Activated T-helper 2 cell treated with anti-CD3 and anti-CD28 coated beads, Interferon-gamma antibody, Interleukin-2, Interleukin-4, amounts not matched to agents 10 μg/mL and 5 μg/mL and 100 μg/mL, durations not matched to agents 14 hours and 24 hours and 36 hours (primary cell): ENCODE measurements around the gene RAB11FIP3. TPM values are rescaled to one million over a fixed set of nuclear protein-coding genes. Genes with fewer than 3 reads are reported as not detected.

Source experiments
- DNase-seq: peaks from one replicate; pipeline ENCODE4 v3.0.0; 2021; ENCODE audit warnings: low spot score
- H3K27ac Mint-ChIP-seq: one replicate; pipeline ENCODE4 v1.8.0; 2021; ENCODE audit warnings: mixed read lengths
- H3K27me3 Mint-ChIP-seq: one replicate; pipeline ENCODE4 v1.8.0; 2021; ENCODE audit warnings: low read depth, mixed read lengths
- H3K36me3 Mint-ChIP-seq: one replicate; pipeline ENCODE4 v1.8.0; 2021; ENCODE audit warnings: low read depth, mixed read lengths
- H3K4me1 Mint-ChIP-seq: one replicate; pipeline ENCODE4 v1.8.0; 2021; ENCODE audit warnings: low read depth, mixed read lengths
- H3K4me3 Mint-ChIP-seq: one replicate; pipeline ENCODE4 v1.8.0; 2021; ENCODE audit warnings: low read depth, mild to moderate bottlenecking, moderate library complexity, mixed read lengths
- H3K9me3 Mint-ChIP-seq: one replicate; pipeline ENCODE4 v1.8.0; 2021; ENCODE audit warnings: mixed read lengths
- intact Hi-C: fragments of 100-400 bp; cut with micrococcal nuclease; formaldehyde crosslinking; loops from one replicate; pipeline ENCODE4 v1.15.1; 2023
- total RNA-seq: library from RNA; stranded (reverse); gene quantifications from 2 replicates; pipeline ENCODE4 v1.2.3, GENCODE V29; 2022

The RAB11FIP3 gene
- total RNA-seq, 1 donor from 2014 or later = 47.2 TPM

GRCh38 chr16:518858-519257 is 93.4 kb downstream of the RAB11FIP3 start:
- Mint-ChIP-seq H3K9me3 (no peaks in the 10 kb centered on the region), H3K36me3 (peaks cover 13% of the 10 kb centered on the region), H3K27me3 (no peaks in the 10 kb centered on the region), H3K4me1 (no peaks in the 10 kb centered on the region), H3K27ac (no peak overlapping the region), H3K4me3 (no peak overlapping the region)
- intact Hi-C loops = no loop called here
- no peak for DNase-seq

GRCh38 chr16:519425-519824 is 94.0 kb downstream of the RAB11FIP3 start:
- H3K27ac Mint-ChIP-seq = no peak overlapping the region
- H3K27me3 Mint-ChIP-seq = no peaks in the 10 kb centered on the region
- H3K9me3 Mint-ChIP-seq = no peaks in the 10 kb centered on the region
- H3K36me3 Mint-ChIP-seq = peaks cover 13% of the 10 kb centered on the region
- no peak overlapping the region for H3K4me3 Mint-ChIP-seq
- intact Hi-C loops = no loop called here
- DNase-seq = no peak
- H3K4me1 Mint-ChIP-seq = peaks cover 3% of the 10 kb centered on the region

GRCh38 chr16:519841-520687 is 94.6 kb downstream of the RAB11FIP3 start:
- H3K27ac Mint-ChIP-seq = no peak overlapping the region
- H3K36me3 Mint-ChIP-seq = peaks cover 9% of the 10 kb centered on the region
- H3K4me3 Mint-ChIP-seq = no peak overlapping the region
- intact Hi-C loops = loop anchor here (10.0 kb wide), 1 partner anchor 125 kb away; the partner anchor contains the start of gene NME4
- H3K27me3 Mint-ChIP-seq = no peaks in the 10 kb centered on the region
- no peak for DNase-seq
- H3K4me1 Mint-ChIP-seq = peaks cover 4% of the 10 kb centered on the region
- H3K9me3 Mint-ChIP-seq = no peaks in the 10 kb centered on the region

- Mint-ChIP-seq H3K9me3 (no peaks in the 10 kb centered on the region), H3K36me3 (peaks cover 13% of the 10 kb centered on the region), H3K4me1 (peaks cover 11% of the 10 kb centered on the region), H3K27me3 (no peaks in the 10 kb centered on the region), H3K4me3 (no peak overlapping the region), H3K27ac (no peak overlapping the region)
- DNase-seq = no peak
- intact Hi-C loops = loop anchor here (10.0 kb wide), 1 partner anchor 126 kb away; the partner anchor contains the start of gene NME4
Measured at GRCh38 chr16:520847-521246, 95.4 kb downstream of the RAB11FIP3 start.

- Mint-ChIP-seq H3K4me1 (peaks cover 12% of the 10 kb centered on the region), H3K27ac (no peak overlapping the region), H3K36me3 (peaks cover 14% of the 10 kb centered on the region), H3K9me3 (no peaks in the 10 kb centered on the region), H3K27me3 (no peaks in the 10 kb centered on the region), H3K4me3 (no peak overlapping the region)
- DNase-seq = no peak
- intact Hi-C loops = loop anchor here (10.0 kb wide), 1 partner anchor 127 kb away; the partner anchor contains the start of gene NME4
Measured at GRCh38 chr16:521381-522210, 96.1 kb downstream of the RAB11FIP3 start.

- no peaks in the 10 kb centered on the region for H3K27me3 Mint-ChIP-seq
- H3K4me3 Mint-ChIP-seq = no peak overlapping the region
- H3K4me1 Mint-ChIP-seq = peaks cover 12% of the 10 kb centered on the region
- no peak overlapping the region for H3K27ac Mint-ChIP-seq
- H3K9me3 Mint-ChIP-seq = no peaks in the 10 kb centered on the region
- DNase-seq = no peak
- peaks cover 14% of the 10 kb centered on the region for H3K36me3 Mint-ChIP-seq
- intact Hi-C loops = loop anchor here (10.0 kb wide), 1 partner anchor 128 kb away; the partner anchor contains the start of gene NME4
Measured at GRCh38 chr16:522320-523096, 97.1 kb downstream of the RAB11FIP3 start.

GRCh38 chr16:523097-523741 is 97.8 kb downstream of the RAB11FIP3 start:
- no peaks in the 10 kb centered on the region for H3K9me3 Mint-ChIP-seq
- no peak for DNase-seq
- no peak overlapping the region for H3K27ac Mint-ChIP-seq
- intact Hi-C loops = loop anchor here (10.0 kb wide), 1 partner anchor 128 kb away; the partner anchor contains the start of gene NME4
- H3K4me1 Mint-ChIP-seq = peaks cover 12% of the 10 kb centered on the region
- H3K27me3 Mint-ChIP-seq = no peaks in the 10 kb centered on the region
- H3K4me3 Mint-ChIP-seq = no peak overlapping the region
- peaks cover 14% of the 10 kb centered on the region for H3K36me3 Mint-ChIP-seq

- intact Hi-C loops = loop anchor here (5.0 to 10.0 kb wide), 5 partner anchors 43 to 898 kb away; partner anchors contain the start of genes METTL26, NHLRC4, NME4 and PIGQ
- Mint-ChIP-seq H3K36me3 (peaks cover 19% of the 10 kb centered on the region), H3K27me3 (no peaks in the 10 kb centered on the region), H3K9me3 (no peaks in the 10 kb centered on the region), H3K4me3 (no peak overlapping the region), H3K27ac (peak overlapping the region; percentile 55), H3K4me1 (peaks cover 15% of the 10 kb centered on the region)
- no peak for DNase-seq
Measured at GRCh38 chr16:524274-525040, 99.0 kb downstream of the RAB11FIP3 start.

GRCh38 chr16:525123-525519 is 99.7 kb downstream of the RAB11FIP3 start:
- intact Hi-C loops = loop anchor here (5.0 to 10.0 kb wide), 5 partner anchors 42 to 897 kb away; partner anchors contain the start of genes METTL26, NHLRC4, NME4 and PIGQ
- Mint-ChIP-seq H3K9me3 (no peaks in the 10 kb centered on the region), H3K27me3 (no peaks in the 10 kb centered on the region), H3K4me1 (peaks cover 18% of the 10 kb centered on the region), H3K27ac (peak overlapping the region; percentile 99), H3K36me3 (peaks cover 21% of the 10 kb centered on the region), H3K4me3 (peak overlapping the region; percentile 83)
- DNase-seq = no peak

- peaks cover 21% of the 10 kb centered on the region for H3K4me1 Mint-ChIP-seq
- no peaks in the 10 kb centered on the region for H3K27me3 Mint-ChIP-seq
- peaks cover 25% of the 10 kb centered on the region for H3K36me3 Mint-ChIP-seq
- H3K27ac Mint-ChIP-seq = peak overlapping the region; percentile 99
- DNase-seq = peak; percentile 63
- no peaks in the 10 kb centered on the region for H3K9me3 Mint-ChIP-seq
- intact Hi-C loops = loop anchor here (5.0 to 10.0 kb wide), 5 partner anchors 42 to 897 kb away; partner anchors contain the start of genes METTL26, NHLRC4, NME4 and PIGQ
- H3K4me3 Mint-ChIP-seq = peak overlapping the region; percentile 83
Measured at GRCh38 chr16:525520-526180, 100.2 kb downstream of the RAB11FIP3 start.
